ENCODE data around the gene EIF4G1. TPM values are rescaled to one million over a fixed set of nuclear protein-coding genes. Genes with fewer than 3 reads are reported as not detected.

EIF4G1 gene
- total RNA-seq, 8 experiments from 2014 or later = 103 to 454 (median 182) TPM

- WGBS, 10 experiments = 40 to 100% (median 83%) methylated on average over 1 to 2 of the region's 21 CpGs; no CpG with 5 or more reads in 5 of the 10 experiments
- ATAC-seq (replicated peaks in 6 of 8) = no peak
These were observed 22.5 kb upstream of the EIF4G1 start for GRCh38 chr3:184291738-184292445.

DNA sequence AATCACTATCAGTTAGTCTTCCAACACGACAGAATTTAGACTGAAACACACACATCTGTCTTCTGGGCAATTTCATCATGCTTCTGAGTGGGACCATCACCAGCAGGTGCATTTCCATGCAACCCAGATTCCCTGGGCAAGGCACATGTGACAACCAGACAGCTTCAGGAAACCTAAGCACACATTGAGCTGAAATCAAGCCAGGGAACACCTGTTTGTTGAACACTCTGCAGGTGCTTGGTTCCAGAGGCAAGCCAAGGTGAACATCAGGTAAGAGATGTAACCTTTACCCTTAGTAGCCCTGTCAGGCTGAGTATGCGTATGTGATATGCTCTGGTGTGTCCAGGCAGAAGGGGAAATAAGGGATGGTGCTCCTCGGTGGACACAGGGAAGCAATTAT lies 18.6 kb upstream of the EIF4G1 start:
- WGBS, 10 experiments = 0 to 53% (median 23%) methylated on average over 1 to 3 of the region's 3 CpGs; no CpG with 5 or more reads in 2 of the 10 experiments
- no peak overlapping the region for H3K27ac ChIP-seq
- H3K4me3 ChIP-seq = no peak overlapping the region
- peaks cover 5 to 10% of the 10 kb centered on the region in 2 donors for H3K4me1 ChIP-seq (replicated peaks in 1 of 2)
- in situ Hi-C loops (cut with MboI; ENCODE audit: low pct_unique_long_range_greater_than_20kb in 2 of 9, low sequenced_read_pairs in 9 of 9, unreplicated experiment in 9 of 9) = loop anchor here in 1 of 9 experiments (25.0 kb wide), 2 partner anchors 283 to 383 kb away; partner anchors contain the start of gene ABCC5
- no peak for ATAC-seq (replicated peaks in 6 of 8)

More at GRCh38 chr3:184291738-184292445, 22.5 kb upstream of the EIF4G1 start:
- Histone ChIP-seq H3K4me3 (no peak overlapping the region), H3K27ac (no peak overlapping the region), H3K4me1 (replicated peaks in 1 of 2) (no peaks in the 10 kb centered on the region)
- in situ Hi-C loops (cut with MboI; ENCODE audit: low pct_unique_long_range_greater_than_20kb in 2 of 9, low sequenced_read_pairs in 9 of 9, unreplicated experiment in 9 of 9) = loop anchor here in 1 of 9 experiments (25.0 kb wide), 2 partner anchors 280 to 380 kb away; partner anchors contain the start of gene ABCC5

GRCh38 chr3:184296616-184297015 lies 17.8 kb upstream of the EIF4G1 start:
- no peak overlapping the region for H3K27ac ChIP-seq
- in situ Hi-C loops (cut with MboI; ENCODE audit: low pct_unique_long_range_greater_than_20kb in 2 of 9, low sequenced_read_pairs in 9 of 9, unreplicated experiment in 9 of 9) = loop anchor here in 1 of 9 experiments (25.0 kb wide), 2 partner anchors 284 to 384 kb away; partner anchors contain the start of gene ABCC5
- H3K4me1 ChIP-seq (replicated peaks in 1 of 2) = peaks cover 5 to 11% of the 10 kb centered on the region in 2 donors
- ATAC-seq (replicated peaks in 6 of 8) = no peak
- H3K4me3 ChIP-seq = no peak overlapping the region
- 65 to 100% (median 85%) methylated on average over 1 to 6 of the region's 7 CpGs; no CpG with 5 or more reads in 1 of the 10 experiments for WGBS, 10 experiments

DNA sequence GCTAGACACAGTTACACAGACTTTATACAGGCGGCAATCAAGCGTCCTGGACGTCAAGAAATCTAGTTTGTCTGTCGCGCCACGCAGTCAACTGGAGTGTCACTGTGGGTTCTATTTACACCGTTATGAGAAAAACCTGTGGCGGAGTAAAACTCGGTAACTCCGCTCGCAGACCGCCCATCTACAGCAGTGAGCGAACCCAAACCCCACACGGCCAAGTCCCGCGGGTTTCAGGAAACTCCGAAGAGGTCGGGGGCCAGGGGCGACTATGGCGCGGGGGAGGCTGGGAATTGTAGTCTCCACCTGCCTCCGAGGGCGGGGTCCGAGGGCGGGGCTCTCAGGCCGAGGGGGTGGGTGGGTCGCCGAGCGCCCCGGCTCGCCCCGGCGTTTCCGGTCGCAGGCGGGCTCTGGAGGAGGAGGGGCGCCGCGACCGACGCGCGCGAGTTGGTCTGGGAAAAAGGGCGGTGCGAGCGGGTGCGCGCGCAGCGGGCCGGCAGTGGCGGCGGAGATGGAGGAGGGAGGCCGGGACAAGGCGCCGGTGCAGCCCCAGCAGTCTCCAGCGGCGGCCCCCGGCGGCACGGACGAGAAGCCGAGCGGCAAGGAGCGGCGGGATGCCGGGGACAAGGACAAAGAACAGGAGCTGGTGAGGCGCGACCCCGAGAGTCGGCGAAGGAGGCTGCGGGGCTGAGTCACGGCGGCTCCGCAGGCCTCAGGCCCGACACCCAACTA lies 15.5 kb upstream of the EIF4G1 start, which contains the start of gene PSMD2:
Gene PSMD2 (plus strand): TSS at position 483 of the 729 bp plus-strand sequence. CDS start 26 bp downstream, at position 509.
- ATAC-seq (replicated peaks in 6 of 8) = peak; percentile 92 to 97 (median 95)
- 0 to 6% (median 0%) methylated on average over 3 to 6 of the region's 78 CpGs; no CpG with 5 or more reads in 6 of the 10 experiments for WGBS, 10 experiments
- peak within 1 kb of the TSS; percentile 67 to 72 for H3K27ac ChIP-seq
- in situ Hi-C loops (cut with MboI; ENCODE audit: low pct_unique_long_range_greater_than_20kb in 2 of 9, low sequenced_read_pairs in 9 of 9, unreplicated experiment in 9 of 9) = loop anchor here in 1 of 9 experiments (25.0 kb wide), 2 partner anchors 287 to 387 kb away; partner anchors contain the start of gene ABCC5
- peaks cover 5 to 11% of the 10 kb centered on the region in 2 donors for H3K4me1 ChIP-seq (replicated peaks in 1 of 2)
- H3K4me3 ChIP-seq = peak within 1 kb of the TSS; percentile 58 to 86 (median 73)

- Histone ChIP-seq H3K4me3 (peak overlapping the region; percentile 58 to 86 (median 73)), H3K27ac (peak overlapping the region; percentile 67 to 72), H3K4me1 (replicated peaks in 1 of 2) (peaks cover 5 to 11% of the 10 kb centered on the region in 2 donors)
- ATAC-seq (replicated peaks in 6 of 8) = peak in 2 of 8 experiments; percentile 13 to 18
- in situ Hi-C loops (cut with MboI; ENCODE audit: low pct_unique_long_range_greater_than_20kb in 2 of 9, low sequenced_read_pairs in 9 of 9, unreplicated experiment in 9 of 9) = loop anchor here in 1 of 9 experiments (25.0 kb wide), 2 partner anchors 287 to 387 kb away; partner anchors contain the start of gene ABCC5
- WGBS, 10 experiments = 0 to 100% (median 25%) methylated on average over 1 to 12 of the region's 29 CpGs; no CpG with 5 or more reads in 2 of the 10 experiments
These were observed 14.7 kb upstream of the EIF4G1 start for GRCh38 chr3:184299488-184300377.

DNA sequence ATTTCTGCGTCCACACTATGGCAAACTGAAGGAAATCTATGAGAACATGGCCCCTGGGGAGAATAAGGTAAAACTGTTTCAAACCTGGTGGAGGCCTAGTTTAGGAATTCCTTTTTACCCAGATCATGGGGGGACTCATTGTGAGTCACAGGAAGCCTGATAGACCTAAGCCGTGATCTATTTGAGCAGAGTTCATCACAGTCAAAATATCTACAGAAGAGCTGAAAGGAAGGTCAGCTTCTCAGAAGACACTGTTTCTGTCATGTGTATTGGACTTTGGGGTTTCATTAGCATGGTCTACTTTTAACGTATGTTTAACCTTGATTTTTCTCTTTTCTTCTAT lies 14.1 kb upstream of the EIF4G1 start:
- in situ Hi-C loops (cut with MboI; ENCODE audit: low pct_unique_long_range_greater_than_20kb in 2 of 9, low sequenced_read_pairs in 9 of 9, unreplicated experiment in 9 of 9) = no loop called here
- WGBS, 10 experiments = 0 to 100% (median 72%) methylated on average over 1 to 3 of the region's 3 CpGs

DNA sequence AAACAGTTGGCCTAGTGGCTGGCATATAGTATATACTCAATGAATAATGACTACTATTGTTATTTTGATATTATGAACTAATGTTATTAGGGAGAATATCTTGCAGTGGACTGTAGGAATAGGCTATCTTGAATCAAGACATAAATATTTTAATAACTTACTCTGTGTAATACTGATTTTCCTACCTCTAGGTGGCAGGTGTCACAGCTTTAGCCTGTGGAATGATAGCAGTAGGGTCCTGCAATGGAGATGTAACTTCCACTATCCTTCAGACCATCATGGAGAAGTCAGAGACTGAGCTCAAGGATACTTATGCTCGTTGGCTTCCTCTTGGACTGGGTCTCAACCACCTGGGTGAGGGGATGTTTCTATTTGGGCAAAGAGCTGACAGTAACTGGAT lies 8.8 kb upstream of the EIF4G1 start:
- WGBS, 10 experiments = 43 to 100% (median 75%) methylated on average over 1 of the region's 1 CpG; no CpG with 5 or more reads in 5 of the 10 experiments
- H3K4me3 ChIP-seq = no peak overlapping the region
- ATAC-seq (replicated peaks in 6 of 8) = peak in 6 of 8 experiments; percentile 30 to 81 (median 49)
- H3K4me1 ChIP-seq (replicated peaks in 1 of 2) = peaks cover 0 to 3% of the 10 kb centered on the region in 2 donors
- in situ Hi-C loops (cut with MboI; ENCODE audit: low pct_unique_long_range_greater_than_20kb in 2 of 9, low sequenced_read_pairs in 9 of 9, unreplicated experiment in 9 of 9) = no loop called here
- H3K27ac ChIP-seq = no peak overlapping the region

More for the DNA sequence above, 14.1 kb upstream of the EIF4G1 start:
- Histone ChIP-seq H3K27ac (no peak overlapping the region), H3K4me1 (replicated peaks in 1 of 2) (peaks cover 5 to 11% of the 10 kb centered on the region in 2 donors), H3K4me3 (peak overlapping the region in 4 of 5 donors; percentile 61 to 86 (median 77))
- no peak for ATAC-seq (replicated peaks in 6 of 8)

GRCh38 chr3:184306341-184306972 lies 7.9 kb upstream of the EIF4G1 start:
- in situ Hi-C loops (cut with MboI; ENCODE audit: low pct_unique_long_range_greater_than_20kb in 2 of 9, low sequenced_read_pairs in 9 of 9, unreplicated experiment in 9 of 9) = no loop called here
- Histone ChIP-seq H3K4me3 (no peak overlapping the region), H3K27ac (no peak overlapping the region), H3K4me1 (replicated peaks in 1 of 2) (no peaks in the 10 kb centered on the region)
- WGBS, 10 experiments = 62 to 100% (median 93%) methylated on average over 1 to 4 of the region's 4 CpGs; no CpG with 5 or more reads in 3 of the 10 experiments
- ATAC-seq (replicated peaks in 6 of 8) = no peak

GRCh38 chr3:184307915-184308314 lies 6.5 kb upstream of the EIF4G1 start:
- Histone ChIP-seq H3K4me1 (replicated peaks in 1 of 2) (no peaks in the 10 kb centered on the region), H3K27ac (no peak overlapping the region), H3K4me3 (no peak overlapping the region)
- WGBS, 10 experiments = 87 to 100% (median 94%) methylated on average over 1 to 6 of the region's 9 CpGs; no CpG with 5 or more reads in 5 of the 10 experiments
- no peak for ATAC-seq (replicated peaks in 6 of 8)
- in situ Hi-C loops (cut with MboI; ENCODE audit: low pct_unique_long_range_greater_than_20kb in 2 of 9, low sequenced_read_pairs in 9 of 9, unreplicated experiment in 9 of 9) = no loop called here

- ATAC-seq (replicated peaks in 6 of 8) = peak in 2 of 8 experiments; percentile 10 to 19
- H3K4me3 ChIP-seq = no peak overlapping the region
- in situ Hi-C loops (cut with MboI; ENCODE audit: low pct_unique_long_range_greater_than_20kb in 2 of 9, low sequenced_read_pairs in 9 of 9, unreplicated experiment in 9 of 9) = no loop called here
- H3K4me1 ChIP-seq (replicated peaks in 1 of 2) = no peaks in the 10 kb centered on the region
- H3K27ac ChIP-seq = no peak overlapping the region
- 76 to 100% (median 95%) methylated on average over 1 to 3 of the region's 7 CpGs; no CpG with 5 or more reads in 4 of the 10 experiments for WGBS, 10 experiments
These were observed 5.7 kb upstream of the EIF4G1 start for GRCh38 chr3:184308744-184309143.

DNA sequence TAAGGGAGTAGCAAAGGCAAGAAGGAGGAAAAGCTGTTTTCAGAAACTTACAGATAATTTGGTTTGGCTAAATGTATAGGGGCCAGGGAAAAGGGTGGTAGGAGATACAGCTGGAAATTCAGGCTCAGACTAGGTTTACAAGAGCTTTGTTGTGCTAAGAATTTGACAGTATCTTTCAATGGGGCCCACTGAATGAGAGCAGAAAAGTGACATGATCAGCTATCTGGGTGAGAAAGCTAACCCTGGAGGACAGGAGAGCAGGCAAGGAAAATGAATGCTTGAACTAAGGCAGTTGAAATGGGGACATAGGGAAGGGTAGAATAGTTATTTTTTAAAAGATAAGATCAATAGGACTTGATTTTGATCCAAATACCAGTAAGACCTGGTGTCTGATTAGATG lies 2.8 kb upstream of the EIF4G1 start:
- in situ Hi-C loops (cut with MboI; ENCODE audit: low pct_unique_long_range_greater_than_20kb in 2 of 9, low sequenced_read_pairs in 9 of 9, unreplicated experiment in 9 of 9) = no loop called here
- Histone ChIP-seq H3K4me1 (replicated peaks in 1 of 2) (peaks cover 9% of the 10 kb centered on the region in 2 donors), H3K27ac (no peak overlapping the region), H3K4me3 (no peak overlapping the region)
- ATAC-seq (replicated peaks in 6 of 8) = no peak
